H9 (cell line): Measurements from ENCODE around the gene SETD9. TPM values are rescaled to one million over a fixed set of nuclear protein-coding genes. Genes with fewer than 3 reads are reported as not detected.

Experiments used
- DNase-seq: peaks from one replicate; pipeline ENCODE4 v3.0.0-alpha.2; 2017
- H2AFZ ChIP-seq: one replicate; pipeline ENCODE4 v1.6.1; 2013; ENCODE audit warnings: mild to moderate bottlenecking, low read length, control low read depth, moderate library complexity
- H2AK5ac ChIP-seq: 2 replicates; pipeline ENCODE4 v1.6.1; 2013; ENCODE audit warnings: low read length, control low read depth, mixed read lengths; ENCODE audit not compliant: insufficient read length
- H2BK120ac ChIP-seq: one replicate; pipeline ENCODE4 v1.6.1; 2013; ENCODE audit warnings: low read depth, mild to moderate bottlenecking, low read length, control low read depth, inconsistent platforms; ENCODE audit not compliant: poor library complexity, severe bottlenecking
- H2BK12ac ChIP-seq: 2 replicates; pipeline ENCODE4 v1.6.1; 2013; ENCODE audit warnings: low read length, control low read depth, mixed read lengths, low read depth; ENCODE audit not compliant: insufficient read length
- H2BK15ac ChIP-seq: 2 replicates; pipeline ENCODE4 v1.6.1; 2013; ENCODE audit warnings: low read depth, low read length, control low read depth
- H2BK20ac ChIP-seq: one replicate; pipeline ENCODE4 v1.6.1; 2013; ENCODE audit warnings: low read depth, mild to moderate bottlenecking, low read length, control low read depth, inconsistent platforms; ENCODE audit not compliant: poor library complexity, severe bottlenecking
- H2BK5ac ChIP-seq: 2 replicates; pipeline ENCODE4 v1.6.1; 2013; ENCODE audit warnings: low read length, control low read depth, mixed read lengths; ENCODE audit not compliant: insufficient read length
- H3K14ac ChIP-seq: 2 replicates; pipeline ENCODE4 v1.6.1; 2013; ENCODE audit warnings: low read length, control low read depth; ENCODE audit not compliant: insufficient read depth
- H3K18ac ChIP-seq: 2 replicates; pipeline ENCODE4 v1.6.1; 2013; ENCODE audit warnings: low read depth, mild to moderate bottlenecking, mixed read lengths, low read length, control low read depth; ENCODE audit not compliant: insufficient read length
- H3K23ac ChIP-seq: 2 replicates; pipeline ENCODE4 v1.6.1; 2013; ENCODE audit warnings: low read length, control low read depth, mixed read lengths, low read depth; ENCODE audit not compliant: insufficient read length
- H3K23me2 ChIP-seq: 2 replicates; pipeline ENCODE4 v1.6.1; 2013; ENCODE audit warnings: low read depth, mild to moderate bottlenecking, mixed read lengths, low read length, control low read depth; ENCODE audit not compliant: insufficient read length, poor library complexity, severe bottlenecking
- H3K27ac ChIP-seq: 2 replicates; pipeline ENCODE4 v1.5.1; 2013; ENCODE audit warnings: low read length, control low read depth, mixed read lengths, low read depth; ENCODE audit not compliant: insufficient read length
- H3K27me3 ChIP-seq: 2 replicates; pipeline ENCODE4 v1.6.1; 2013; ENCODE audit warnings: low read length, control low read depth, inconsistent platforms; ENCODE audit not compliant: insufficient read depth
- H3K4ac ChIP-seq: 2 replicates; pipeline ENCODE4 v1.6.1; 2013; ENCODE audit warnings: low read depth, mild to moderate bottlenecking, control low read depth, inconsistent platforms, low read length, moderate library complexity
- H3K4me1 ChIP-seq: 2 replicates; pipeline ENCODE4 v1.6.1; 2013; ENCODE audit warnings: low read length, control low read depth, inconsistent platforms; ENCODE audit not compliant: insufficient read depth
- H3K4me2 ChIP-seq: 2 replicates; pipeline ENCODE4 v1.6.1; 2013; ENCODE audit warnings: low read length, control low read depth, mixed read lengths; ENCODE audit not compliant: insufficient read length, insufficient read depth
- H3K56ac ChIP-seq: 2 replicates; pipeline ENCODE4 v1.6.1; 2013; ENCODE audit warnings: low read depth, mild to moderate bottlenecking, mixed read lengths, low read length, control low read depth; ENCODE audit not compliant: insufficient read length
- H3K79me1 ChIP-seq: 2 replicates; pipeline ENCODE4 v1.6.1; 2013; ENCODE audit warnings: low read depth, mild to moderate bottlenecking, moderate library complexity, low read length, control low read depth, inconsistent platforms; ENCODE audit not compliant: insufficient read depth, poor library complexity, severe bottlenecking
- H3K79me2 ChIP-seq: 2 replicates; pipeline ENCODE4 v1.6.1; 2013; ENCODE audit warnings: low read length, control low read depth, inconsistent platforms; ENCODE audit not compliant: insufficient read depth
- H3K9ac ChIP-seq: 2 replicates; pipeline ENCODE4 v1.6.1; 2013; ENCODE audit warnings: low read length, control low read depth, mixed read lengths; ENCODE audit not compliant: insufficient read length; ENCODE audit errors: extremely low read depth
- H3K9me3 ChIP-seq: one replicate; pipeline ENCODE4 v1.6.1; 2013; ENCODE audit warnings: low read depth, low read length, inconsistent platforms; ENCODE audit not compliant: control insufficient read depth
- H3T11ph ChIP-seq: one replicate; pipeline ENCODE4 v1.6.1; 2013; ENCODE audit warnings: mild to moderate bottlenecking, low read length, control low read depth, inconsistent platforms
- H4K20me1 ChIP-seq: one replicate; pipeline ENCODE4 v1.6.1; 2013; ENCODE audit not compliant: control insufficient read depth, insufficient read length, insufficient read depth
- H4K5ac ChIP-seq: 2 replicates; pipeline ENCODE4 v1.6.1; 2013; ENCODE audit warnings: low read depth, mild to moderate bottlenecking, mixed read lengths, low read length, control low read depth; ENCODE audit not compliant: insufficient read length
- H4K8ac ChIP-seq: replicated peaks from 2 replicates; pipeline ENCODE4 v1.6.1; 2013; ENCODE audit warnings: low read length, control low read depth, mixed read lengths, low read depth; ENCODE audit not compliant: insufficient read length
- H4K91ac ChIP-seq: 2 replicates; pipeline ENCODE4 v1.6.1; 2013; ENCODE audit warnings: low read depth, mild to moderate bottlenecking, moderate library complexity, mixed read lengths, low read length, control low read depth; ENCODE audit not compliant: insufficient read length
- H3K27ac Mint-ChIP-seq, 3 experiments: 2 replicates in 2 of 3; 3 replicates in 1 of 3; pipeline ENCODE4 v1.8.0; 2020 to 2021; ENCODE audit warnings: mixed read lengths in 3 of 3, mild to moderate bottlenecking in 1 of 3, moderate library complexity in 1 of 3
- H3K27me3 Mint-ChIP-seq: 2 replicates; pipeline ENCODE4 v1.8.0; 2021; ENCODE audit warnings: low read depth, mild to moderate bottlenecking, moderate library complexity, mixed read lengths
- H3K36me3 Mint-ChIP-seq, 3 experiments: 2 replicates in 2 of 3; 3 replicates in 1 of 3; pipeline ENCODE4 v1.8.0; 2020 to 2021; ENCODE audit warnings: low read depth in 3 of 3, mixed read lengths in 3 of 3; ENCODE audit not compliant: insufficient read depth in 1 of 3
- H3K4me1 Mint-ChIP-seq, 2 experiments: 2 replicates each; pipeline ENCODE4 v1.8.0; 2020; ENCODE audit warnings: mixed read lengths in 2 of 2
- H3K4me3 Mint-ChIP-seq, 2 experiments: 2 replicates in 1 of 2; 3 replicates in 1 of 2; pipeline ENCODE4 v1.8.0; 2020 to 2021; ENCODE audit warnings: mild to moderate bottlenecking in 2 of 2, mixed read lengths in 2 of 2, moderate library complexity in 1 of 2
- H3K9me3 Mint-ChIP-seq, 2 experiments: 2 replicates in 1 of 2; 3 replicates in 1 of 2; pipeline ENCODE4 v1.8.0; 2020; ENCODE audit warnings: mild to moderate bottlenecking in 2 of 2, mixed read lengths in 2 of 2, moderate library complexity in 1 of 2
- WGBS: extraction: QIAGEN DNeasy Blood & Tissue Kit; methylation state at CpG from one replicate; pipeline ENCODE4 v1.1.7; 2013; ENCODE audit warnings: missing lambda C conversion rate, low lambda C conversion rate, mixed read lengths; ENCODE audit not compliant: insufficient read length; ENCODE audit errors: extremely low coverage; 5-methylcytosine and 5-hydroxymethylcytosine counted together
- total RNA-seq: library from RNA; stranded (reverse); gene quantifications from 2 replicates; pipeline ENCODE4 v1.2.1, GENCODE V29; 2021
- TF ChIP-seq, protein P1 (sequence below): fragments of 200-600 bp; sonication (generic); conservative IDR thresholded peaks from 3 replicates; pipeline ENCODE4 v1.8.0; 2021; ENCODE audit warnings: antibody characterized with exemption, mild to moderate bottlenecking

Gene SETD9
- total RNA-seq, 1 experiment from 2014 or later: 15.7 TPM

DNA sequence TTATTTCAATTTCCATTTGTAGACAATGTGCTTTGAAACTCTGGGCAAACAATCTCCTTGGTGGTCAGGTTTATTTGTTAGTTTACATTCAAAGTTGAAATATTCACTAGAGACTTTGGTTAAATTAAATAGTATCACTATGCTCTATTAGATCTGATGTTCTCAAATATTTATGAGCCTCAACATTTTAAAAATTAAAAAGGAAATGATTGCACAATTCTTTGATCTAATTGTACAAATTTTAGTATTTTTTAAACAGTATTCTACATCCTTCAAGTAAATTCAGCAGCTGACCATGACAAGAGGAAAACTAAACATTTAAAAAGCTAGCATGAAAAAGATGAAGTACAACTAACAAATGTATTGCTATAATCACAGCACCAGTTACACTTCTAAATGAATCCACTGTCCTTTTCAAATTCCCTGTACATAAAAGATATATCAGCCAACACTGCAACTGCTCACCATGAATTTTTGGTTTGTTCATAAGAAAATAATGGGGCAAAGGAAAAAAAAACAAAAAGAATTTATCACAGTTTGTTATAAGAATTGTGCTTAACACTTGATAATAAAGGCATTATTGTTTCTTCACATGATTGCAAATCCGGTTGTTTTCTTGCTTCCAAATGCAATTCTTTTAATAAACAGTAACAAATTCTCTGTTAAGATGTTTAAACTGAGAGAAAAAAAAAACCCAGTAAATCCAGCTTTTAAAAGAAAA is 10.7 kb downstream of the SETD9 start:
- no peak overlapping the region for H3T11ph ChIP-seq
- H3K14ac ChIP-seq: no peak overlapping the region
- no peak overlapping the region for H2BK20ac ChIP-seq
- H3K27ac Mint-ChIP-seq: no peak overlapping the region; a peak in 1 of 7 replicates
- DNase-seq: no peak
- peaks cover 36 to 51% (median 48%) of the 10 kb centered on the region in 3 experiments for H3K36me3 Mint-ChIP-seq
- H3K79me2 ChIP-seq: no peaks in the 10 kb centered on the region
- no peak overlapping the region for H4K5ac ChIP-seq
- H3K4me2 ChIP-seq: no peak overlapping the region
- H3K27ac ChIP-seq: no peak overlapping the region
- no peak overlapping the region for H2BK5ac ChIP-seq
- no peak overlapping the region for H3K23ac ChIP-seq
- no peak overlapping the region for H3K4me3 Mint-ChIP-seq
- peaks cover 0 to 22% of the 10 kb centered on the region in 2 experiments; a peak in 1 of 5 replicates for H3K9me3 Mint-ChIP-seq
- no peaks in the 10 kb centered on the region for H4K20me1 ChIP-seq
- no peak overlapping the region for H4K91ac ChIP-seq
- peaks cover 11% of the 10 kb centered on the region for H3K9me3 ChIP-seq
- no peak overlapping the region for H2BK15ac ChIP-seq
- no peak overlapping the region for H2BK120ac ChIP-seq
- H2AK5ac ChIP-seq: no peak overlapping the region
- H3K27me3 Mint-ChIP-seq: no peaks in the 10 kb centered on the region
- no peak overlapping the region for H2BK12ac ChIP-seq
- H3K79me1 ChIP-seq: no peaks in the 10 kb centered on the region
- no peak overlapping the region for H3K18ac ChIP-seq
- no peak overlapping the region for H3K9ac ChIP-seq
- no peaks in the 10 kb centered on the region for H3K4me1 ChIP-seq
- TF ChIP-seq, protein P1, sequence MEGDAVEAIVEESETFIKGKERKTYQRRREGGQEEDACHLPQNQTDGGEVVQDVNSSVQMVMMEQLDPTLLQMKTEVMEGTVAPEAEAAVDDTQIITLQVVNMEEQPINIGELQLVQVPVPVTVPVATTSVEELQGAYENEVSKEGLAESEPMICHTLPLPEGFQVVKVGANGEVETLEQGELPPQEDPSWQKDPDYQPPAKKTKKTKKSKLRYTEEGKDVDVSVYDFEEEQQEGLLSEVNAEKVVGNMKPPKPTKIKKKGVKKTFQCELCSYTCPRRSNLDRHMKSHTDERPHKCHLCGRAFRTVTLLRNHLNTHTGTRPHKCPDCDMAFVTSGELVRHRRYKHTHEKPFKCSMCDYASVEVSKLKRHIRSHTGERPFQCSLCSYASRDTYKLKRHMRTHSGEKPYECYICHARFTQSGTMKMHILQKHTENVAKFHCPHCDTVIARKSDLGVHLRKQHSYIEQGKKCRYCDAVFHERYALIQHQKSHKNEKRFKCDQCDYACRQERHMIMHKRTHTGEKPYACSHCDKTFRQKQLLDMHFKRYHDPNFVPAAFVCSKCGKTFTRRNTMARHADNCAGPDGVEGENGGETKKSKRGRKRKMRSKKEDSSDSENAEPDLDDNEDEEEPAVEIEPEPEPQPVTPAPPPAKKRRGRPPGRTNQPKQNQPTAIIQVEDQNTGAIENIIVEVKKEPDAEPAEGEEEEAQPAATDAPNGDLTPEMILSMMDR: no peak
- no peaks in the 10 kb centered on the region for H3K27me3 ChIP-seq
- peaks cover 9% of the 10 kb centered on the region in 2 experiments; a peak in 3 of 4 replicates for H3K4me1 Mint-ChIP-seq
- H3K56ac ChIP-seq: no peak overlapping the region
- no peaks in the 10 kb centered on the region for H3K23me2 ChIP-seq
- H4K8ac ChIP-seq: no peak overlapping the region
- no peak overlapping the region for H3K4ac ChIP-seq
- no CpG with 5 or more reads among the region's 1 CpG for WGBS
- H2AFZ ChIP-seq: no peak overlapping the region
